GM12873 (cell line): ENCODE data around the gene ARID3A.

Experiments used
- CTCF ChIP-seq: IDR thresholded peaks from 2 replicates; pipeline ENCODE4 v1.5.1; 2012; ENCODE audit warnings: low read depth, mild to moderate bottlenecking, moderate library complexity, low read length, control low read depth; ENCODE audit not compliant: insufficient read depth; ENCODE audit errors: missing control alignments

ARID3A gene

GRCh38 chr19:958967-959855, 33.4 kb downstream of the ARID3A start:
- TF ChIP-seq CTCF, result no peak

GRCh38 chr19:960020-960419, 34.2 kb downstream of the ARID3A start:
- no peak for TF ChIP-seq CTCF

GRCh38 chr19:960601-960938, 34.7 kb downstream of the ARID3A start:
- no peak for TF ChIP-seq CTCF

GRCh38 chr19:961866-962620, 36.2 kb downstream of the ARID3A start:
- TF ChIP-seq CTCF, result no peak

- TF ChIP-seq CTCF, result no peak
These were observed 37.0 kb downstream of the ARID3A start for GRCh38 chr19:962683-963400.

GRCh38 chr19:963486-963951, 37.7 kb downstream of the ARID3A start:
- TF ChIP-seq CTCF, result no peak

GRCh38 chr19:964116-964520, 38.3 kb downstream of the ARID3A start:
- no peak for TF ChIP-seq CTCF
